ENCODE data around the gene KIF3B. TPM values are rescaled to one million over a fixed set of nuclear protein-coding genes. Genes with fewer than 3 reads are reported as not detected.
"Not testable (repeated sequence)": the region's sequence is repeated elsewhere in the genome, so short reads cannot be mapped to it uniquely, and the experiment has no call there.

The KIF3B gene
- total RNA-seq, 1 experiment from 2014 or later = 19.6 TPM

DNA sequence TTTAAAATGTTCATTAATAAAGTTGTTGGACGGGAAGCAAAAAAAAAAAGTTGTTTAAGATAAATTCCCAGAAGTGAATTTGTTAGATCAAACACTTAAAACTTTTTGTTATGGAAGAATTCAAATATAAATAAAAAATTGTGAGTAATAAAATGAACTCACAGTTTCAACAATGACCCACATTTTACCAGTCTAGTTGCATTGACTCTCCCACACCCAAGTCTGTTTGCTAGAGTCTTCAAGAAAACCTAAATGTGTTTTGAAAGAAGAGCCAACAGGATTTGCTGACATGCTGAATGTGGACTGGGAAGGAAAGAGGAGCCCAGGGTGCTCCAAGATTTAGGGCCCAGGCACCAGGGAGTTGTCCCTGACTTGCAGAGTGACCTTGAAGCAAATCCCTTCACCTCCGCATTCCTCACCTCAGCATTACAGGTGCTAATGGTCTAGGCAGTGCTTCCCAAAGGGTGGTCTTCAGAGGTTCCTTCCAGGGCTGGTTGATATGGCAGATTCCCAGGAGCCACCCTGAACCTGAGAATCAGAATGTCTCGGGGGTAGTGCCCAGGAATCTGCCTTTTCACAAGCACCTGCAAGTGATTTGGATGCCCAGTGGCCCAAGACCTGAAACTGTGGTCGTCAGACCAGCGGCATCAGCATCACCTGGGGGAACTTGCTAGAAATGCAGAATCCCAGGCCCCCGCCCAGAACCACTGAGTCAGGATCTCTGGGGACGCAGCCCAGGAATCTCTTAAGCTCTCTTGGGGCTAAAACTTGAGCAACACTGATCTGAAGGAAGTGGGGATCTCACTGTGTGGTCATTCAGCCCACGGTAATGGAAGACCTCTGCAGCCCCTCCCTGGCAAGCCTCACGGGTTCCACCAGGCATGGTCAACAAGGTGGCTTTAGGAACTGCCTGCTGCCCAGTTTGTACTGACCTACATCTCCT lies 38.7 kb upstream of the KIF3B start:
- Histone ChIP-seq H3K27ac (no peak overlapping the region), H3K27me3 (no peaks in the 10 kb centered on the region), H3K9me3 (replicated peaks) (no peaks in the 10 kb centered on the region), H3K36me3 (peaks cover 11% of the 10 kb centered on the region; the same call in 1 of the 2 replicates), H3K4me3 (no peak overlapping the region), H3K4me1 (no peaks in the 10 kb centered on the region)
- DNase-seq = no peak

DNA sequence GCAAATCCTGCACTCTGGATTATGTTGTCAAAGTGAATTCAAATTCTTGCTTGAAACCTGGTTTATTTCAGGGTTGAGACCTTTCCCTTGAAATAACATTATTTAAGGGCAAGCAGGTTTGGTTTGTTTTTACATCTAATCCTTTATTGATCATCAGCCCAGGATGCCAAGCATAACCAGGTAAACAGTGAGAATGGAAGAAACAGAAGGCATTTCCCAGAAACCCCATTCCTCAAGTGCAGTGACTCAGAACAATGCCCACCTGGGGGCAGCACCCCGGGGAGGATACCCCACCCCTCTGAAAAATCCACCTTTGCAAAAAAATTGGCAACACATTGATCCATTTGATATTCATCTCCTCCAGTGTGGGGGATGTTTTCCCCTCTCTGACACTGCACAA lies 37.2 kb upstream of the KIF3B start:
- no peak overlapping the region for H3K27ac ChIP-seq

DNA sequence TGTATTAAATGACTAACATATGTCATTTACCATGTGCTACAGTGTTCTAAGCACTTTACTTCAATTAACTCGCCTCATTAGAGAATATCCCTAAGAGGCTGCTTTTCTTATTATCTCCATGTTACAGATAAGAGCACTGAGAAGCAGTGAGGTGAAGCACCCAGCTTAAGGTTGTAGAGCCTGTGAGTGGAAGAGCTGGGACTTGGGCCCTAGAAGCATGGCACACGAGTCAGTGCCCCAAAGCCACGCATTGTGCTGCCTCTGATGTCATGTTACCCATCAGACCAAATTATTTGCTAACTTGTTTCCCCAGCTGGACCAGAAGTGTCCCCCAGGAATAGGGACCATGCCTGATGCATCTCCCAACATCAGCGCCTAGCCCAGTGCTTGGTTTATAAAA lies 35.6 kb upstream of the KIF3B start:
- 0 out of 2 replicates have a peak, but pooled peaks cover 2% of the 10 kb centered on the region for H3K36me3 ChIP-seq
- no peaks in the 10 kb centered on the region for H3K4me1 ChIP-seq
- no peak overlapping the region for H3K27ac ChIP-seq
- no peaks in the 10 kb centered on the region for H3K9me3 ChIP-seq (replicated peaks)
- H3K4me3 ChIP-seq = no peak overlapping the region
- no peak for DNase-seq
- no peaks in the 10 kb centered on the region for H3K27me3 ChIP-seq

More for the DNA sequence above, 37.2 kb upstream of the KIF3B start:
- DNase-seq = no peak
- Histone ChIP-seq H3K4me3 (no peak overlapping the region), H3K36me3 (peaks cover 3% of the 10 kb centered on the region; the same call in 1 of the 2 replicates), H3K4me1 (no peaks in the 10 kb centered on the region), H3K9me3 (replicated peaks) (no peaks in the 10 kb centered on the region), H3K27me3 (no peaks in the 10 kb centered on the region)

DNA sequence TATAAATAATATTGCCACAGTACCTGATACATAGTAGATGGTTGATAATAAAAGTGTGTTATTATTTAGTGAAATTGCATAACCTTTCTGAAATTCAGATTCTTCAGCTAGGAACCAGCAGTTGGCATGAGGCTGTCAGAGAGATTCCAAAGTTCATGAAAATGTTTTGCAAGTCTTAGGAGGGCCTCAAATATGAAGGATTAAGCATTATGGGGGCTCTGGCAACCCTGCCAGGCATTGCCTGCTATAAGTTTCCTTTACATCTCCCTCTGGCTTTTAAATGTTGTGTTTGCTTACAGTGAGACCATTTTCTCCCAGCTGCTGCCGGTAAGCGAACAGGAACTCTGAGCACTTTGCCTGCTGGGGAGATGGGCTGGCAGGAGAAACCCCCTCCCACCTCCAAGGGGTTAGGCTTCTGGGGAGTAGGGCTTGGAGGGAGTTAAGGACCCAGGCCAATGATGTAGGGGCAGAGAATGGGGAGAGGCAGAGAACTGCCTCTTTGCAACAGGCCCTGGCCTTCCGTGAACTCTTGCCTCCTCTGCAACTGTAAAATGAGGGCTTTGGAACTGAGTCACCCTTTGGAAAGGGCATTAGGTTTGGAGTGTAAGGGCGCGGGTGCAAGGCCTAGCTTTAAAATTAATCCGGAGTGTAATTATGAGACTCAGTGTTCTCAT lies 33.2 kb upstream of the KIF3B start:
- Histone ChIP-seq H3K27ac (no peak overlapping the region), H3K36me3 (no peaks in the 10 kb centered on the region), H3K9me3 (replicated peaks) (no peaks in the 10 kb centered on the region), H3K27me3 (no peaks in the 10 kb centered on the region), H3K4me3 (no peak overlapping the region), H3K4me1 (0 out of 2 replicates have a peak, but pooled peaks cover 3% of the 10 kb centered on the region)
- DNase-seq = no peak

- Histone ChIP-seq H3K9me3 (replicated peaks) (no peaks in the 10 kb centered on the region), H3K36me3 (no peaks in the 10 kb centered on the region)
These were observed 32.5 kb upstream of the KIF3B start for GRCh38 chr20:32244959-32245358.

GRCh38 chr20:32246208-32246607 lies 31.2 kb upstream of the KIF3B start:
- not testable (repeated sequence) for H3K27me3 ChIP-seq; H3K27ac ChIP-seq; DNase-seq; H3K36me3 ChIP-seq; H3K4me1 ChIP-seq; H3K9me3 ChIP-seq (replicated peaks); H3K4me3 ChIP-seq

More at GRCh38 chr20:32244959-32245358, 32.5 kb upstream of the KIF3B start:
- Histone ChIP-seq H3K27ac (no peak overlapping the region), H3K27me3 (no peaks in the 10 kb centered on the region), H3K4me3 (no peak overlapping the region), H3K4me1 (0 out of 2 replicates have a peak, but pooled peaks cover 3% of the 10 kb centered on the region)
- no peak for DNase-seq

- Histone ChIP-seq H3K9me3 (replicated peaks) (no peaks in the 10 kb centered on the region), H3K36me3 (no peaks in the 10 kb centered on the region), H3K4me3 (no peak overlapping the region), H3K4me1 (0 out of 2 replicates have a peak, but pooled peaks cover 3% of the 10 kb centered on the region), H3K27ac (no peak overlapping the region), H3K27me3 (no peaks in the 10 kb centered on the region)
- DNase-seq = no peak
These were observed 29.4 kb upstream of the KIF3B start for GRCh38 chr20:32248043-32248442.

DNA sequence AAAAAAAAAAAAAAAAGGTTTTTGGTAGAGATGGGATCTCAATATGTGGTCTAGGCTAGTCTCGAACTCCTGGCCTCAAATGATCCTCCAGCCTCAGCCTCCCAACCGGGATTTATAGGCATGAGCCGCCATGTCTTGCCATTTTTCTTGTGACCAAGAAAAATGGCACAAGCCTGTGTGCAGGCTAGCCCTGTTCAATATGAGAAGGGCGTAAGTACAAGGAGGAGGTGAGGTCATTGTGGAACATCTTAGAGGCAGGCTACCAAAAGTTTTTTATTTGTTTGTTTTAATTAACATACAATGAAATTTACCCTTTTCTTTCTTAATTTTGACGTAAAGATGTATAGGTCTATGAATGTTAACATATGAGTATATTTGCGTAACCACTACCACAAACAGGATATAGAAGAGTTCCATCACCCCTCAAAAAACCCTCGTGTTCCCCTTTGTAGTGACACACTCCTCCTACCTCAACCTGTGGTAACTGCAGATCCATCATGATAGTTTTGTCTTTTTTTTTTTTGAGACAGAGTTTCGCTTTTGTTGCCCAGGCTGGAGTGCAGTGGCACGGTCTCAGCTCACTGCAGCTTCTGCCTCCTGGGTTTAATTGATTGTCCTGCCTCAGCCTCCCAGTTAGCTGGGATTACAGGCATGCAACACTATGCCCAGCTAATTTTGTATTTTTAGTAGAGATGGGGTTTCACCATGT lies 28.3 kb upstream of the KIF3B start:
- H3K36me3 ChIP-seq = no peaks in the 10 kb centered on the region
- no peaks in the 10 kb centered on the region for H3K27me3 ChIP-seq
- no peak overlapping the region for H3K4me3 ChIP-seq
- DNase-seq = no peak
- no peaks in the 10 kb centered on the region for H3K9me3 ChIP-seq (replicated peaks)
- 0 out of 2 replicates have a peak, but pooled peaks cover 3% of the 10 kb centered on the region for H3K4me1 ChIP-seq
- no peak overlapping the region for H3K27ac ChIP-seq

DNA sequence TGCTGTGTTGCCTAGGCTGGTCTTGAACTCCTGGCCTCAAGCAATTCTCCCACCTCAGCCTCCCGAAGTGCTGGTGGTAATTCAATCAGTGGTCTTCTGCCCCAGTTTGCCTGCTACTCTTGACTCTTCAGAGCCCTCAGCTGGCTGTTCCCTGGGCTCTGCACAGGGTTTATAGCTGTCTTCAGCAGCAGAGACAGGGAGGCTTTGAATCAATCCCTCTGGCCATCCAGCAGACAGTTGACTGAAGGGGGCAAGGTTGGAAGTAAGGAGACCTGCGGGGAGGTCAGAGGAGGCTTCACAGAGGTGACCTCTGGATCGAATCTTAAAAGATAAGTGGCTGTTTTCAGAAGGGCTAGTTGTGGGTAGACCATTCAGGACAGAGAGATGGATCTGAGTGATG lies 26.0 kb upstream of the KIF3B start:
- Histone ChIP-seq H3K27ac (no peak overlapping the region), H3K4me1 (peaks cover 15% of the 10 kb centered on the region), H3K27me3 (no peaks in the 10 kb centered on the region), H3K4me3 (no peak overlapping the region), H3K9me3 (replicated peaks) (no peaks in the 10 kb centered on the region), H3K36me3 (no peaks in the 10 kb centered on the region)
- DNase-seq = no peak

DNA sequence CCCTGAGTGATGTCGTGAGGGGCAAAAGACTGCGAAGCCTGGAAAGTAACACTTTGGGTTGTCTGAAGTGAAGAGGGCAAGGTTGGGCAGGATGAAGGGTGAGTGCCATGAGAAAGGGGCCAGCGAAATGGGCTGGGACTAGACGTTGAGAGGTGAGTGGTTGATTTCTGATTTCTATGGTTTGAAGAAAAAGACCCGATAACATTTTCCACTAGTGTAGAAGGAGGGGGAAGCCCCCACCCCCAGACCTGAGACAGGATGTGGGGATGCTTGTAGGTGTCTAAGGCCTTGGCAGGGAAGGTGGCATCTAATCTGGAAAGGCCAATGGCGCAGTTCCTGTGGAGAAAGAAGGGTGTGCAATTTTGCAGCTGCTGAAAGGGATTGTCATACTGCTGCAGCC lies 25.3 kb upstream of the KIF3B start:
- H3K27ac ChIP-seq = no peak overlapping the region
- peaks cover 15% of the 10 kb centered on the region for H3K4me1 ChIP-seq
- no peaks in the 10 kb centered on the region for H3K27me3 ChIP-seq
- H3K36me3 ChIP-seq = no peaks in the 10 kb centered on the region
- no peak overlapping the region for H3K4me3 ChIP-seq
- no peak for DNase-seq
- H3K9me3 ChIP-seq (replicated peaks) = no peaks in the 10 kb centered on the region

DNA sequence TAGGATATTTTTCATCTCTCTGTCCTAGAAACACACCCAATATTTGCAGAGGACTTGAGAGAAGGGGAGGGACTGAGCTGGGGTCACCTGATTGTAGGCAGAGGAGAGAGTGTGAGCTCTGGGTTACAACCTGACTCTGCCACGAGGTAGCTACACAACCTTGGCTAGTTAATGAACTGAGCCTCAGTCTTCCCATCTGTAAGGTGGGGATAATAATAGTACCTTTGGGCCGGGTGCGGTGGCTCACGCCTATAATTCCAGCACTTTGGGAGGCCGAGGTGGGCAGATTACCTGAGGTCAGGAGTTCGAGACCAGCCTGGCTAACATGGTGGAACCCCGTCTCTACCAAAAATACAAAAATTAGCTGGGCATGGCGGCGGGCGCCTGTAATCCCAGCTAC lies 16.5 kb upstream of the KIF3B start:
- not testable (repeated sequence) for H3K36me3 ChIP-seq; H3K9me3 ChIP-seq (replicated peaks); DNase-seq; H3K4me3 ChIP-seq; H3K27me3 ChIP-seq; H3K4me1 ChIP-seq; H3K27ac ChIP-seq

DNA sequence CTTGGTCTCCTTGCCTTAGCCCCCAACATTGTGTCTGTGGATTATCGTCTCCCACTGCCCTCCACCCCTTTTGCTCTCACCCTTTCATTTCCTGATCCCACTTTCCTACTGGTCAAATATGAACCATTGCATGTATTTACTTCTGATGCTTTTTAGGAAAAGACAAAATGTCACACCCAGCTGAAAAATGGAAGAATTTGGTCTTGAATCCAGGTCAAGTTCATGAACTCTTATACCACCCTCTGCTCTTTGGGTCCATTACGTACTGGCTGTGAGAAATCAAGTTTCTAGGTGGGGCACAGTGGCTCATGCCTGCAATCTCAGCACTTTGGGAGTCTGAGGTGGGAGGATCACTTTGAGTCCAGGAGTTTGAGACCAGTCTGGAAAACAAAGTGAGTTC lies 15.8 kb upstream of the KIF3B start:
- Histone ChIP-seq H3K27me3 (no peaks in the 10 kb centered on the region), H3K9me3 (replicated peaks) (no peaks in the 10 kb centered on the region), H3K27ac (no peak overlapping the region), H3K36me3 (no peaks in the 10 kb centered on the region), H3K4me1 (no peaks in the 10 kb centered on the region), H3K4me3 (no peak overlapping the region)
- DNase-seq = no peak

GRCh38 chr20:32263398-32263954 lies 14.0 kb upstream of the KIF3B start:
- no peak overlapping the region for H3K4me3 ChIP-seq
- no peak overlapping the region for H3K27ac ChIP-seq
- peaks cover 8% of the 10 kb centered on the region; the same call in 1 of the 2 replicates for H3K27me3 ChIP-seq
- no peaks in the 10 kb centered on the region for H3K9me3 ChIP-seq (replicated peaks)
- DNase-seq = no peak
- H3K36me3 ChIP-seq = no peaks in the 10 kb centered on the region
- no peaks in the 10 kb centered on the region for H3K4me1 ChIP-seq

DNA sequence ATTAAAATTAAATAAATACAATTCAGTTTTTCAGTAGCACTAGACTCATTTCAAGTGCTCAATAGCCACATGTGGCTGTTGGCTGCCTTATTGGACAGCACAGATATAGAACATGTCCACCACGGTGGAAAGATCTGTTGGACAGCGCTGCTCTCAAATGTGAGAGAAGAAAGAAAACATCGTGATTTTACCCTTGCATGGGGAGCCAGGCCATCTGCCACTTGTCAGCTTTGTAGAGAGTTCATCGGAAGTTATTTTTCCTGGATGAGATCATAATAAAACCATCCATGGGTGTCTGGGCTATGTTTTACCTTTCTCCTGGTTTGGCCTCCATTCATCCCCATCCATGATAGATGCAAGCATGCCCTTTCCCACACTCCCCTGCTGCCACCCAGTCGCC lies 5.8 kb upstream of the KIF3B start:
- Histone ChIP-seq H3K4me3 (no peak overlapping the region), H3K27me3 (peaks cover 12% of the 10 kb centered on the region; the same call in 1 of the 2 replicates), H3K27ac (no peak overlapping the region), H3K4me1 (no peaks in the 10 kb centered on the region), H3K36me3 (no peaks in the 10 kb centered on the region), H3K9me3 (replicated peaks) (peaks cover 4% of the 10 kb centered on the region; the same call in 1 of the 2 replicates)
- no peak for DNase-seq
